Measurements from ENCODE around the gene TUBB4B.

GRCh38 chr9:137266585-137267453 lies 25.7 kb downstream of the TUBB4B start:
- TF ChIP-seq CTCF (IDR thresholded peaks at IDR 0.05) = no peak
- no peak for TF ChIP-seq POLR2A (IDR thresholded peaks at IDR 0.05)

Data from lower leg skin (tissue), 3 donors.